Neural crest cell (in vitro differentiated cells): ENCODE results near the gene MEF2D. TPM values are rescaled to one million over a fixed set of nuclear protein-coding genes. Genes with fewer than 3 reads are reported as not detected.

Source experiments
- DNase-seq: peaks from one replicate; pipeline ENCODE4 v3.0.0; 2021; ENCODE audit warnings: low read depth, mixed read lengths, low spot score
- H3K27ac Mint-ChIP-seq: one replicate; pipeline ENCODE4 v1.8.0; 2021; ENCODE audit warnings: mild to moderate bottlenecking, mixed read lengths; ENCODE audit not compliant: unreplicated experiment
- H3K27me3 Mint-ChIP-seq: 2 replicates; pipeline ENCODE4 v1.8.0; 2021; ENCODE audit warnings: low read depth, mild to moderate bottlenecking, mixed read lengths
- H3K36me3 Mint-ChIP-seq: 2 replicates; pipeline ENCODE4 v1.8.0; 2021; ENCODE audit warnings: low read depth, mild to moderate bottlenecking, mixed read lengths
- H3K4me1 Mint-ChIP-seq: 2 replicates; pipeline ENCODE4 v1.8.0; 2021; ENCODE audit warnings: mixed read lengths
- H3K4me3 Mint-ChIP-seq: one replicate; pipeline ENCODE4 v1.8.0; 2021; ENCODE audit warnings: mild to moderate bottlenecking, mixed read lengths
- H3K9me3 Mint-ChIP-seq: 2 replicates; pipeline ENCODE4 v1.8.0; 2021; ENCODE audit warnings: mixed read lengths
- CTCF ChIP-seq: fragments of 200-600 bp; sonication (generic); conservative IDR thresholded peaks from 2 replicates; pipeline ENCODE4 v1.5.0; 2021; ENCODE audit warnings: antibody characterized with exemption, mild to moderate bottlenecking
- total RNA-seq: library from RNA; stranded (reverse); gene quantifications from 2 replicates; pipeline ENCODE4 v1.2.1, GENCODE V29; 2021

MEF2D gene
- total RNA-seq, 1 donor from 2014 or later = 17.3 TPM

- no peak for DNase-seq
Observed at GRCh38 chr1:156476501-156477298, 23.9 kb downstream of the MEF2D start.

GRCh38 chr1:156475568-156476500 is 24.7 kb downstream of the MEF2D start:
- H3K36me3 Mint-ChIP-seq = peaks cover 8% of the 10 kb centered on the region
- no peak overlapping the region for H3K4me3 Mint-ChIP-seq
- peak overlapping the region; percentile 32 for H3K27ac Mint-ChIP-seq

More at GRCh38 chr1:156476501-156477298, 23.9 kb downstream of the MEF2D start:
- Mint-ChIP-seq H3K27ac (peak overlapping the region; percentile 32), H3K4me1 (peaks cover 6% of the 10 kb centered on the region), H3K27me3 (no peaks in the 10 kb centered on the region), H3K4me3 (no peak overlapping the region), H3K36me3 (peaks cover 10% of the 10 kb centered on the region), H3K9me3 (no peaks in the 10 kb centered on the region)
- TF ChIP-seq CTCF = no peak

DNA sequence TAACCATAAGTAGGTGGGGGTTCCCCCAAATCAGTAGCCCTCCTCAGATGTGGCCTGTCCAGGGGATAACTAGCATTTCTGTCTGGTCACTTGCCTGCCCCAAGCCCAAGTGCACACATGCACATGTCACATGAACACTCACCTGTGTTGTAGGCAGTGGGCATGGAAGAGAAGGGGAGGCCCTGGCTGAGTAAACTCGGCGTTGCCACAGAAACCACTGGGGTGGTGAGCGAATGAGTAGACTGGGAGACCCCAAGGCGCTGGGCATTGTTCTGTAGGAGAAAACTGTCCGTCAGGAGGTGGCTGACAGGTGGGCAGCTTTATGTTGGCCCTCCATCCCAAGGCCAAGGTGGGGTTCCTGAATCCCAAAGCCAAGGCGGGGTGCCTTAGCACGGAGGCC is 25.6 kb downstream of the MEF2D start:
- H3K27ac Mint-ChIP-seq = no peak overlapping the region
- H3K27me3 Mint-ChIP-seq = no peaks in the 10 kb centered on the region
- H3K9me3 Mint-ChIP-seq = no peaks in the 10 kb centered on the region
- H3K36me3 Mint-ChIP-seq = peaks cover 4% of the 10 kb centered on the region
- DNase-seq = no peak
- H3K4me3 Mint-ChIP-seq = no peak overlapping the region
- H3K4me1 Mint-ChIP-seq = no peaks in the 10 kb centered on the region
- TF ChIP-seq CTCF = no peak

More at GRCh38 chr1:156475568-156476500, 24.7 kb downstream of the MEF2D start:
- Mint-ChIP-seq H3K9me3 (no peaks in the 10 kb centered on the region), H3K4me1 (peaks cover 6% of the 10 kb centered on the region), H3K27me3 (no peaks in the 10 kb centered on the region)
- no peak for TF ChIP-seq CTCF
- DNase-seq = no peak

DNA sequence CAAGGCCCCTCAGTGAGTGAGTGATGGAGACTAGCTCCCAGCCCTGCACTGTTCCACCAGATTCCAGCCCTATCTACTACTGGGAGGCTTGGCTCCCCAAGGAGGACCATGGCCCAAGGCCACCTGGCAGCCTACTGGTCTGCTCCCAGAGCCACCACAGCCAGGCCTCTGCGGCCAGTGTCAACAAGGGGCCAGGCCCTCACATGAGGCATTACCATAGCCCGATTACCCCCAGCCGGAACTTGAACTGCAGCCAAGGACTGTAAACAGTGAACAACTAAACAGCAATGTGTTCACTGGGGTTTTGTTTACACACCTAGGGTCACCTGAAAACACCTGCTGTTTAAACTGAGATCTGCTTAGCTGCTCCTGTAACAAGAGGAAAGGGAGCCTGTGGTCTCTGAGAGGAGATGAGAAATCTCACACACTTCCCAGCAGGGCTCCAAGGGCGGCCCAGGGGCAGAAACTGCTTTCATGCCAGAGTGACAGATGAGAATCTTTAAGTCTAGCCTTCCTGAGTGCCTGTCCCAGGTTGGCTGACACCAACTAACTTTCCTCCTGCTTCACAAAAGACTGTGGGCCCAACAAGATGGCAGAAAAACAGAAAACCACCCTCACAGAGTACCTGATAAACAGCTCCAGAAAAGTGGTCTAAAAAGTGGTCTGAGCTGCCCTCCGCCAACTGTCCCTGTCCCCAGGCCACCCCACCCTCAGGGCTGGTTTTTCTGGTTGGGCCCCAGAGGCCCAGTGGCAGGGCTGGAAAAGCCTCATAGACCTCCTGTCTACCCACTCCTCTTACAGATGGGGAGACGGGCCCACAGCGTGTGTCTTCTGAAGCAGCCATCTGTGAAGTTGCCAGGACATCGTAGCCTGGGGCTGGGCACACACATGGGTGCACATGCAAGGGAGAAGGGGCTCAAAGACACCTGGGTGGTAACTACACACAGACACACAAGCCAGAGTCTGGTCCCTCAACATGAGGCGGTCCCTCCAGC is 28.8 kb downstream of the MEF2D start:
- H3K36me3 Mint-ChIP-seq = peaks cover 3% of the 10 kb centered on the region
- H3K4me3 Mint-ChIP-seq = no peak overlapping the region
- no peak for TF ChIP-seq CTCF
- H3K4me1 Mint-ChIP-seq = no peaks in the 10 kb centered on the region
- DNase-seq = no peak
- no peaks in the 10 kb centered on the region for H3K9me3 Mint-ChIP-seq
- no peaks in the 10 kb centered on the region for H3K27me3 Mint-ChIP-seq
- no peak overlapping the region for H3K27ac Mint-ChIP-seq

DNA sequence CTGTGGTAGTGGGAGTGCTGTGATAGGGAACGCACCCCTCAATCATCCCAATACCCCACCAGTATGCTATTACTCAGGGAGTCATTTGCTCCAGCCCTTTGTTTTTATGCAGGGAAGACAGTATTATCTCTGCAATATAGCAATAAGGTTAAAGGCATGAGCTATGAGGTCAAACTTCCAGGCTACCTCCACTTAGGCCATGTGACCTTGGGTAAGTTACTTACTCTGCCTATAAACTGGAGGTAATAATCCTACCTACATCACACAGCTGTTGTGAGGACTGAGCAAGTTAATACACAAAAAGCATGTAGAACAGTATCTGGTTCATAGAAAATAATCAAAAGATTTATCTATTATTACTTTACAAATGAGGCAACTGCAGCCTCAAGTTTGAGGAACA is 30.1 kb downstream of the MEF2D start:
- H3K4me1 Mint-ChIP-seq = peaks cover 6% of the 10 kb centered on the region
- no peaks in the 10 kb centered on the region for H3K9me3 Mint-ChIP-seq
- H3K27ac Mint-ChIP-seq = no peak overlapping the region
- H3K27me3 Mint-ChIP-seq = no peaks in the 10 kb centered on the region
- H3K4me3 Mint-ChIP-seq = no peak overlapping the region
- TF ChIP-seq CTCF = no peak
- H3K36me3 Mint-ChIP-seq = peaks cover 3% of the 10 kb centered on the region
- no peak for DNase-seq
